Right hindlimb (tissue), 1 donor: Measurements from ENCODE around the gene SOX8.

Experiments used
- DNase-seq: peaks from one replicate; pipeline ENCODE4 v3.0.0-alpha.2; 2018

The SOX8 gene

GRCh38 chr16:974001-974601 is 7.5 kb upstream of the SOX8 start:
- no peak for DNase-seq

DNA sequence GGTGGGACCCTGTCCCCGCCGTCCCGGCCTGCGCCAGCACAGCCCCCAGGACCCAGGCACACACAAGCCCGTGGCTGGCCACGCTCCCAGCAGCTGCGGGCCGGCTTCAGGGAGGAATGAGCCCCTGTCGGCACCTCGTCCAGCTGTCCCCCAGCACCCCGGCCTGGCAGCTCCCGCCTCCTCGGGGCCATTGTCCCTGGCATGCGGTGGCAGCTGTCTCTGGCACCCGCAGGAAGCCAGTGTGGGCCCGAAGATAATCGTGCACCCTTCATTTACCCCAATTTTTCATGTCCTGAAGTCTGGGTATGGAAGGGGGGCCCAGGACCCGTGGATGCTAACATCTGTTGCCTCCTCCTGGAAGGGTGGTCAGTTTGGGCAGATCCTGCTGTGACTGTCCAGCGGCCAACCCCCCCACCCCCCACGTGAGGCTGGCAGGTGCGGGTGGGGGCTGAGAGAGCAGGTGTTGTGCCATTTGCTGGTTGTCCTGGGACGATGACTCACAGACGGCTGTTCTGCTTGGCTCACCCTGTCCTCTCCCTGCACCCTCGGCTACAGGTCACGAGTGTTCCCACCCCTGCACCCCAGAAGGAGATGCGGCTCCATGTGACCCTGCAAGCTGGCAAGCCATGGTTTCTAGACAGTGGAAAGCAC is 6.8 kb upstream of the SOX8 start:
- peak; percentile 84 for DNase-seq

GRCh38 chr16:975291-975690 is 6.3 kb upstream of the SOX8 start:
- DNase-seq: no peak

GRCh38 chr16:976389-976931 is 5.1 kb upstream of the SOX8 start:
- DNase-seq: peak; percentile 81

DNA sequence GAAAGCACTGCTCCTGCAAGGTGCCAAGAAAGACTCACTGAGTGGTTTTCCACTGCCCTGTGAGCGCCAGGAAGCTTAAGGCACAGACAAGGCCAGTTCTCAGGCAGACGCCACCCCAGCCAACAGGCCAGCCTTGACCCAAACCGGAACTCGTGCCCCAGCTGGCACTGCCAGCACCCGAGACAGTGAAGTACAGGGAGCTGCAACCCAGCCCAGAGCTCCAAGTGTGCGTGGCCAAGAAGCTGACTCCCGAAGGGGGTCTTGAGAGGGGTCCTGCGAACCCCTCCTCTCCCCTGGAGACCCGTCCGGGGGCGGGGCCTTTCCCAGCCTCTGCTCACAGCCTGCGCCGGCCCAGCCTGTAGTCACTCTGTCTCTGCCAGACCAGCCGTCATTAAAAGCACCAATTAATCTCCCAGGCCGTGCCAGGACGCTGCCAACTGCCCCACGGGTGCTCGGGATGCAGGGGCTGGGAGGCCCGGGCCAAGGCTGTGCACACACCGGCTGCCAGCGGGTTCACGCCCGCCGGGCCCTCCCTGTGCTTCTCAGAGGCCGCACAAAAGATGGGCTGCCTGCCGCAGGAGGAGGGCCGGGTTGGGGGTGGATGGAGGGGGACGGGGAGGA is 4.4 kb upstream of the SOX8 start:
- peak; percentile 81 for DNase-seq

DNA sequence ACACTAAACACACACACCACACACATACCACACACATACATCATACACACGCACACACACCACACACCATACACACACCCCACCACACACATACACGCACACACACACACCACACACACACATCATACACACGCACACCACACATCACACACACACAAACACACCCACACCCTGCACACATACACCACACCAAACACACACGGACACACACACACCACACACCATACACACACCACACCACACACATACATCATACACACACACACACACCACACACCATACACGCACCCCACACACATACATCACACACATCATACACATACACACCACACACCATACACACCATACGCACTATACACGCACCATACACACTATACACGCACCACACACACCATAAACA is 3.7 kb upstream of the SOX8 start:
- no peak for DNase-seq

- peak; percentile 58 for DNase-seq
Measured at GRCh38 chr16:978403-978802, 3.2 kb upstream of the SOX8 start.

- DNase-seq: no peak
Measured at GRCh38 chr16:979147-979546, 2.4 kb upstream of the SOX8 start.

GRCh38 chr16:979859-980594 is 1.5 kb upstream of the SOX8 start:
- no peak for DNase-seq

DNA sequence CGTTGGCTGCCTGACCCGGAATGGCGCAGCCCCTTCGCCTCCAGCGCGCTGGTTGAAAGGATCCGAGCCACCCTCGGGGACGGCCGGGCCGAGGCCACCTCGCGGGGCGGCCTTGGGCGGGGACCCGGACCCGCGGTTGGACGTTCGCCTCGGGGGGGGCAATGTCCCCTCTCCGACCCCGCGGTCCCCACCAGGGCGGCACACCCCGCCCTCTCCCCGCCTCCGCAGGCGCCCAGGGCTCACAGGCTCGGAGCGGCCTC is 1.0 kb upstream of the SOX8 start:
- DNase-seq: no peak

DNA sequence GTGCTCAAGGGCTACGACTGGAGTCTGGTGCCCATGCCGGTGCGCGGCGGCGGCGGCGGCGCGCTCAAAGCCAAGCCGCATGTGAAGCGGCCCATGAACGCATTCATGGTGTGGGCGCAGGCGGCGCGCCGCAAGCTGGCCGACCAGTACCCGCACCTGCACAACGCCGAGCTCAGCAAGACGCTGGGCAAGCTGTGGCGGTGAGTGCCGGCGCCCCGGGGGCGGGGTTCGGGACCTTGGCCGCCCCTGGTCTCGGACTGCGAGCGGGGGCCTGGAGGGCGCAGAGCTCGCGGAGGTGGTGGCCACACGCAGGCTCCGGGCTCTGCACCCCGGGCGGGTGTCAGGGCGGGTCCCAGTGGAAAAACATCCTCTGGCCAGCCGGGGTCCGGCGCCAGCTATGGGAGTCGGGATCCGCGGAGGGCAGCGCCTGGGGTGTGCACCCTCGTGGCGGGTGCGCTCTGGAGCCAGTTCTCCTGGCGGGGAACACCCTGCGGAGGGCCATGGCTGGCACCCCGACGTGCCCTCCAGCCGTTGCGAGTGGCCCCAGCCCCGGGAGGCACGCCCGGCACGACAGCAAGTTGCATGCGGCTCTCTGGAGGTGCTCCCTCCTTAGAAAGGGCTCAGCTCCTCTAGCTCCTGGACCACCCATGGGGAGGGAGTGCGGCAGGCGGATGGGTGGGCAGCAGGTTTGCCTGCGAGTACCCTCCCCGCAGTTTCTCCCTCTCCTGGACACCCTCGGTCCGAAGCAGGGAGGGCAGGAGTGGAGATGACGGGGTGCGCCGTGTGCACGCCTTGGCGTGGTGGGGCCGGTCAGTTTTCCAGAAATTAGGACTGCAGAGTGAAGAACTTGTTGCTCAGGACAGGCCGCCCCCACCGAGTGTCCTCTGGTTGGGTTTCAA is 824 bp downstream of the SOX8 start:
- peak; percentile 42 for DNase-seq

DNA sequence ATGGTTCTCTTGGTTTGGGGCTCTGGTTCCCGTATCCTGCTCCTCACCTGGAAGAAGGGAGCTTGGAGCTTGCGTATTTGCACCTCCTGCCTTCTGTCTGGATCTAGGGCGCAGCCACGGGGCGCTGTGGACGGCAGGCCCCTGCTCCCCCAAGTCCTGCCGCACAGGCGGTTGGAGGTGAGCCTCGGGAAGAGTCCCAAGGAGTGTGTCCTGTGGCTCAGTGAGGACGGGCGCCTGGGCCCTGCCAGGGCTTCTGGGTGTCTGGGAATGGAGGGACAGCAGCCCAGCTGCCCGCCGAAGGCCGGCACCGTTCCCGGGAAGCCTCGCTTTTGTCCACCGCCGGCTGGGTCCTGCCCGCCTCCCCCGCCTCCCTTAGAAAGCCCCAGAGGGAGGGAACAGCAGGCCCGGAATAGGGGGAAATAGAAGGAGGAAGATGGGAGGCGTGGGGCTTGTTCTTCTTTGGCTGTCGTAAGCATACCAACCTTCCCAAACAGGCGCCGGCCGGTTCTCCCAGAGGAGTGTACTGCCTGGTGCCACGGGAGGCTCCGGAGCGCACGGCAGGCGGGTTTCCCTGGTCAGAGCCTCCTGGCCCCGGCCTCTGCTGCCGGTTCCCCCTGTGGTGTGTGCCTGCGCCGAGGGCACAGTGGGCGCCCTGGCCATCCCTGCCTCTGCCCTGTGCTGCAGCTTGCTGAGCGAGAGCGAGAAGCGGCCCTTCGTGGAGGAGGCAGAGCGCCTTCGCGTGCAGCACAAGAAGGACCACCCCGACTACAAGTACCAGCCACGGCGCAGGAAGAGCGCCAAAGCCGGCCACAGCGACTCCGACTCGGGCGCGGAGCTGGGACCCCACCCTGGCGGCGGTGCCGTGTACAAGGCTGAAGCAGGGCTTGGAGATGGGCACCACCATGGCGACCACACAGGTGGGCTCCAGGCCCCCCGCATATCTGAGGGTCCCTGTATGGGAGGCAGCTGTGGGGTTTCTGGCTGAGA is 1.8 kb downstream of the SOX8 start:
- no peak for DNase-seq

DNA sequence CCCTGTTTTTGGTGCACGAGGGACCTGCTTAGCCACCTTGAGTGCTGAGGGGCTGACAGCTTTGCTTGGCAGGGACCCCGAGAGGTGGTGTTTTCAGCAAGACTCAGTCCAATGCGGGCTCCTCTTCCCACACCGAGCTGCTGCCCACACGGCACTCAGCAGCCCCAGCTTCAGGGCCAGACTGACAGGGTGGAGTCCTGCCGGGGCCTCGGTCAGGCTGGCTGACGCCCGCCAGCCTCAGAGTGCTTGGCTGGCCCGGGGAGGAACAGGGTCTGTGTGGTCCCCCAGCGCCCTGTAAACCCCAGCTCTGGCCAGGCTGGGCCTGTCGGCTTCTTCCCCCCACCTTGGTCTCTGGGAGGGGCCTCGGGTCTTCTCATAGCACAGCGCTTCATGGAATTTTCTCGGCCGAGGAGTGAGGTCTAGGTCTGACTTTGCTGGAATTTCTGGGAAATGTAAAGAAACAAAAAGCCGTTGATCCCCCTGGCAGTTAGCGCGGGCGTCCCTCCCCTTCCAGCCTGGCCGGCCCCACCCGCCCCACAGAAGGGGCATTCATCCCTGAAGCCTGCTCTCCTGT is 2.6 kb downstream of the SOX8 start:
- DNase-seq: peak; percentile 70

DNA sequence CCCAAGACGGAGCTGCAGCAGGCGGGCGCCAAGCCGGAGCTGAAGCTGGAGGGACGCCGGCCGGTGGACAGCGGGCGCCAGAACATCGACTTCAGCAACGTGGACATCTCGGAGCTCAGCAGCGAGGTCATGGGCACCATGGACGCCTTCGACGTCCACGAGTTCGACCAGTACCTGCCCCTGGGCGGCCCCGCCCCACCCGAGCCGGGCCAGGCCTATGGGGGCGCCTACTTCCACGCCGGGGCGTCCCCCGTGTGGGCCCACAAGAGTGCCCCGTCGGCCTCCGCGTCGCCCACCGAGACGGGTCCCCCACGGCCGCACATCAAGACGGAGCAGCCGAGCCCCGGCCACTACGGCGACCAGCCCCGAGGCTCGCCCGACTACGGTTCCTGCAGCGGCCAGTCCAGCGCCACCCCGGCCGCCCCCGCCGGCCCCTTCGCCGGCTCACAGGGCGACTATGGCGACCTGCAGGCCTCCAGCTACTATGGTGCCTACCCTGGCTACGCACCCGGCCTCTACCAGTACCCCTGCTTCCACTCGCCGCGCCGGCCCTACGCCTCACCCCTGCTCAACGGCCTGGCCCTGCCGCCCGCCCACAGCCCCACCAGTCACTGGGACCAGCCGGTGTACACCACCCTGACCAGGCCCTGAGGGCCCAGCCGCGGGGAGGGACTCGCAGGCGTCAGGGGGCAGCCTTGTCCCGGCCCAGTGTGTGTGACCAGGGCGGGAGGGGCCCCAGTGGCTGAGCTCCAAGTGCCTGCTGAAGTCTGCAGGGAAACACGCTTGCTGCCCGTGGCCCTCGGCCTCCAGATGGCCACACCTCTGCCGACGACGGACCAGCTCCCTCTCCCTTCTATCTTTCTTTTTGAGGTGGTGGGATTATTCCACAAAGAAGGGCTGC is 3.4 kb downstream of the SOX8 start:
- DNase-seq: peak; percentile 43

- no peak for DNase-seq
Measured at GRCh38 chr16:985646-986400, 4.3 kb downstream of the SOX8 start.

DNA sequence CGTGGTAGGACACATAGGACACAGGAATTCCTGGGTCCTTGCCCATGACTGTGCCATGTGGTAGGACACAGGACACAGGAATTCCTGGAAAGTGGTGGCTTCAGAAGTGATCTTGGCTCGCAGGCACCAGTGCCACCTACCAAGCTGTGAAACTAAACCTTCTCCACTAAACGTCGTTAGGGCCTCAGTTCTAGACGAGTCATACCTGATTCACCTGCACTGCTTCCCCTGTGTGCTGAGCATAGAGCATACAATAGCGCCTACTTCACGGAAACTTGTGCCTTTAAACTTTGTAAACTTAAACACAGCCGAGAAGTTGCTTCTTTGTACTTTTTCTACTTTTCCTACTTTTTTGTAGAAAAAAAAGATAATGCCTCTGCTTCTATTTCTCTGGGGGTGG is 4.8 kb downstream of the SOX8 start:
- no peak for DNase-seq

GRCh38 chr16:986925-987582 is 5.5 kb downstream of the SOX8 start:
- DNase-seq: peak; percentile 57

- DNase-seq: peak; percentile 55
Measured at GRCh38 chr16:987906-988305, 6.3 kb downstream of the SOX8 start.
